ENCODE measurements around the gene NOLC1.
A peak's percentile ranks its signal among the peaks of the same experiment; 100 is the strongest.
"Not testable (repeated sequence)": the region's sequence is repeated elsewhere in the genome, so short reads cannot be mapped to it uniquely, and the experiment has no call there.

The NOLC1 gene

DNA sequence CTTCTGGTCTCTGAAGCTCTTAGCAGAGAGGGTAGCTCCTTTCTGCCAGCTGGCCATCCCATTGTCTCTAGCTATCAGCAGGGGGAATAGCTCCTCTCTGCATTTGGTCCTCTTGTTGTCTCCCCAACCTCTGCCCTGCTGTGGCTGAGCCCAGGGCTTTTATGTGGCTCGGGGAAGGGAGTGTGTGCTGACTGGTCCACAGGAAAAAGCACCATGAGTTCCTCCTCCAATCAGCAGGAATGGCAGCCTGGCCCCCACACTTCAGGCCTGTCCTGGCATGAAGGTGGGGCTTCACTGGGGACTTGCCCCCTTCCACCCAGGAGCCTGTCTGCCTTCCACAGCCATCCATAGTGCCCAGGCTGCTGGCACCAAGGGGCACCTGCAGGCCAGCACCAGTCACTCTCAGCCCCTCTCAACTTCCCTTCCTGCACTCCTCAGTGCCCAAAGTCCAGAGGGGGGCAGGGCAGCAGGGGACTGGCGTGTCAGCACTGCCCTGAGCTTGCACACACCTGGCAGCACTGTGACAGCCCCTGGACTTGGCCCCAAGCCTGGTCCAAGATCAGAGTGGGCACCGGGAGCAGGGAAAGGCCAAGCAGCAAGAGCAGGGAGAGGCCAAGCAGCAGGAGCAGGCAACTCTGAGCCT is 36.2 kb downstream of the NOLC1 start:
- peak overlapping the region; percentile 81 to 87 for H3K27ac Mint-ChIP-seq
- no peak for ATAC-seq (replicated peaks)

DNA sequence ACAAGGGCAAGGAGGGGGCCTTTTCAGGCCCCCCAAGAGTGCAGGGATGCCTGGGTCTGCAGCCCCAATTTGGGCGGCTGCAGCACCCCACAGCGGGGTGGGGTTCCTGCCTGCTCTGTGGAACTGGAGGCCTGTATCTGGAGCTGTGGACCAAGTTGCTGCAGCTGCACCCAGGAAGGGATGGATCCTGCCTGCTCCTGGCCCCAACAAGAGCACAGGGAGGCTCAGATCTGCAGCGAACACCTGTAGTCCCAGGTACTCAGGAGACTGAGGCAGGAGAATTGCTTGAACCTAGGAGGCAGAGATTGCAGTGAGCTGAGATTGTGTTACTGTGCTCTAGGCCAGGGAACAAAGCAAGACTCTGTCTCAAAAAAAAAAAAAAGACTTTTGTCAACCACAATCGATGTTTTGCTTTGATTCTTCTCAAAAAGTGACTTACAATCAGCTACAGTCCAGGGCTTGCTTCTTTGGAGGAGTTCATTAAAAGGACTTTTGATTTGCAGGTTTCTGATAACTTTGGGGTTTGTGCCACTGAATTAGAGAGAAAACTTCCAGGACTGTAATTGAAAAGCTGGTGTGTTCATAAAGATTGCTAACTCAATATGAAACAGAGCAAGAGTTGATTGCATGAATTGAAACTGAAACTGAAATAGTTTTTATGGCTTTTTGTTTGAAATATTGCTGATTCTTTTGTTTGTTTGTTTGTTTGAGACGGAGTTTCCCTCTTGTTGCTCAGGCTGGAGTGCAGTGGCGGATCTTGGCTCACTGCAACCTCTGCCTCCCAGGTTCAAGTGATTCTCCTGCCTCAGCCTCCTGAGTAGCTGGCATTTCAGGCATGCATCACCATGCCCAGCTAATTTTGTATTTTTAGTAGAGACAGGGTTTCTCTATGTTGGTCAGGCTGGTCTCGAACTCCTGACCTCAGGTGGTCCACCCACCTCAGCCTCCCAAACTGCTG is 37.0 kb downstream of the NOLC1 start:
- H3K4me1 Mint-ChIP-seq (ENCODE audit: low read depth in 2 of 2); H3K27me3 Mint-ChIP-seq; H3K36me3 Mint-ChIP-seq (ENCODE audit: insufficient read depth); DNase-seq; H3K9me3 Mint-ChIP-seq: not testable (repeated sequence)
- peak; percentile 45 for ATAC-seq (replicated peaks)
- Mint-ChIP-seq H3K4me3 (peak overlapping the region; percentile 68 to 69), H3K27ac (peak overlapping the region; percentile 81 to 87)

More for the DNA sequence above, 36.2 kb downstream of the NOLC1 start:
- Mint-ChIP-seq H3K4me1 (ENCODE audit: low read depth in 2 of 2) (peaks cover 6 to 7% of the 10 kb centered on the region in 2 donors), H3K36me3 (ENCODE audit: insufficient read depth) (peaks cover 6% of the 10 kb centered on the region), H3K27me3 (no peaks in the 10 kb centered on the region), H3K4me3 (no peak overlapping the region), H3K9me3 (no peaks in the 10 kb centered on the region)
- no peak for DNase-seq

DNA sequence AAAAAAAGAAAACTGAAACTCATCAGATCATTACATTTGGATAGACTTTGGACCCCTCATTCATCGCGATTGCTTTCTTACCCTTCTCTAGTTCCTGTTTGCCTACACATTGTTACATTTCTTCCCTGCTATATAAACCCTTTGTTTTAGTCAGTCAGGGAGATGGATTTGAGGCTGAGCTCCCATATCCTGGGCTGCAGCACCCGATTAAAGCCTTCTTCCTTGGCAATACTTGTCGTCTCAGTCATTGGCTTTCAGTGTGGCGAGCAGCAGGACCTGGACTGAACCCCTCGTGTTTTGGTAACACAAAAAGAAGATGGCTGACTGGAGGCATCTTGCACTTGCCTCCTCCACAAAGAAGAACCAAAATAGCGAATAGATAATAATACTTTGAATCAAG is 39.8 kb downstream of the NOLC1 start:
- H3K4me1 Mint-ChIP-seq (ENCODE audit: low read depth in 2 of 2): peaks cover 6 to 7% of the 10 kb centered on the region in 2 donors
- no peaks in the 10 kb centered on the region for H3K9me3 Mint-ChIP-seq
- no peak overlapping the region for H3K27ac Mint-ChIP-seq
- H3K4me3 Mint-ChIP-seq: no peak overlapping the region
- peaks cover 6% of the 10 kb centered on the region for H3K36me3 Mint-ChIP-seq (ENCODE audit: insufficient read depth)
- no peak for DNase-seq
- H3K27me3 Mint-ChIP-seq: no peaks in the 10 kb centered on the region
- ATAC-seq (replicated peaks): no peak

DNA sequence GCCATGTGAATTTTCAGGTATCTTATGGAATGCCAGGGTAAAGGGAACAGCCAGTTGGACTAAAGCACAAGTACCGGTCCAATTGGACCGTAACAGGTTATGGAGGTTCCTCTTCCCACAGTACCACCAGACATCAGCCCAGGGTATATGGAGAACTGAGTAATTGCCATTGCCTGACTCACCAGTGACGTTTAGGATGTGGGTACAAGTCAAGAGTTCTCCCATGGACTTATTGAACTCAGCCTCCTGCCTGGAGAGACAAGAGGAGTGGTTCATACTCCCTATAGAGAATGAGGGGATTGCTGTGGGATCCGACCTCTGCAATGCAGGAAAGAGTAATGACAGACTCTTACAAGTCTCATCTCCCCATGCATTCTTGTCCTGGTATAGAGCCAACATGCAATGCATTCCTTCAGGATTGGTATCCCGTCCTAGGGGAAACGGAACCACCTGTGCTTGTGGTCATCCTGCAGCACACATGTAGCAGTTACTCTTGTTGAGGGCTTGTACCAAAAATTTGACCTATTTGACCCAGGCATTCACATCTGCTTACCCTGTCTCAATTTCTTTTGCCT is 43.2 kb downstream of the NOLC1 start:
- H3K27me3 Mint-ChIP-seq: peaks cover 0 to 12% of the 10 kb centered on the region in 2 donors
- H3K9me3 Mint-ChIP-seq: no peaks in the 10 kb centered on the region
- H3K36me3 Mint-ChIP-seq (ENCODE audit: insufficient read depth): peaks cover 3% of the 10 kb centered on the region
- ATAC-seq (replicated peaks) (no peak), DNase-seq (no peak)
- H3K4me1 Mint-ChIP-seq (ENCODE audit: low read depth in 2 of 2): no peaks in the 10 kb centered on the region
- H3K27ac Mint-ChIP-seq: peak overlapping the region in 1 of 2 donors; percentile 27
- no peak overlapping the region for H3K4me3 Mint-ChIP-seq

DNA sequence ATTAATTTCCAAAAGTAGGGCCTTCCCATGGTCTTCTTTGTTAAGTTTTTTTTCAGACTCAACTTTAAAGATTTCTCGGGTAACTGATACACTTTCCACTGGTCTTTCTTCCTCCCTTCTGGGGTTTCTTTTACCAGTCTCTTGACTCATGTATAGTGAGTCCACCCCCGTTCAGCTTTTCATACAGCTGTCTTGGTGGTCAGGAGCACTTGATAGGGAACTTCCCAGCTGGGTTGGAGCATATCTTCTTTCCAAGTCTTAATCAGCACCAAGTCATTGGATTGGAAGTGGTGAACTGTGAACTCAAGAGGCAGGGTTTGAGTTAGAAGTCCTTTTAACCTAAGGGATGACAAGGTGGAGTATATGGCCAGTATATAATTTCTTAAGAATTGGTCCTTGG is 44.7 kb downstream of the NOLC1 start:
- Mint-ChIP-seq H3K27ac (no peak overlapping the region), H3K36me3 (ENCODE audit: insufficient read depth) (peaks cover 3% of the 10 kb centered on the region), H3K27me3 (peaks cover 7 to 21% of the 10 kb centered on the region in 2 donors), H3K4me1 (ENCODE audit: low read depth in 2 of 2) (no peaks in the 10 kb centered on the region), H3K4me3 (no peak overlapping the region), H3K9me3 (no peaks in the 10 kb centered on the region)
- ATAC-seq (replicated peaks): no peak
- no peak for DNase-seq

DNA sequence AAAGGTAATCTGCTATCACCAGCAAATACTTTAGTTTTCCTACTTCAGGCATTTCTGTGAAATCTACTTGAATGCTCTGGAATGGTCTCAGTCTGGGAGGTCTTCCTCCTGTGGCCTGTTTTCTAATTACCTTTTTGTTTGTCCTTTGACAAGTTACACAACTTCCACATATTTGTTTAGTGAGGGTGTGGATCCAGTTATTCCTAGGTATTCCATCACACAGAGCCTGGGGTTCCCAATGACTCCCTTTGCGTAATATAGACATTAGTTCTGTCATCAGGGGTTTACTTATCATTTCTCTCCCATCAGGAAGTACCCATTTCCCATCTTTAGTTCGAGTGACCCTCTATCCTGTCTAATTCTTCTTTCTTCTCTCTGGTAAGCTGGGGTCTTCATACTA is 45.8 kb downstream of the NOLC1 start:
- H3K4me1 Mint-ChIP-seq (ENCODE audit: low read depth in 2 of 2): no peaks in the 10 kb centered on the region
- peaks cover 12 to 23% of the 10 kb centered on the region in 2 donors for H3K27me3 Mint-ChIP-seq
- H3K9me3 Mint-ChIP-seq: no peaks in the 10 kb centered on the region
- no peak overlapping the region for H3K4me3 Mint-ChIP-seq
- H3K27ac Mint-ChIP-seq: no peak overlapping the region
- no peak for ATAC-seq (replicated peaks)
- H3K36me3 Mint-ChIP-seq (ENCODE audit: insufficient read depth): no peaks in the 10 kb centered on the region
- no peak for DNase-seq

DNA sequence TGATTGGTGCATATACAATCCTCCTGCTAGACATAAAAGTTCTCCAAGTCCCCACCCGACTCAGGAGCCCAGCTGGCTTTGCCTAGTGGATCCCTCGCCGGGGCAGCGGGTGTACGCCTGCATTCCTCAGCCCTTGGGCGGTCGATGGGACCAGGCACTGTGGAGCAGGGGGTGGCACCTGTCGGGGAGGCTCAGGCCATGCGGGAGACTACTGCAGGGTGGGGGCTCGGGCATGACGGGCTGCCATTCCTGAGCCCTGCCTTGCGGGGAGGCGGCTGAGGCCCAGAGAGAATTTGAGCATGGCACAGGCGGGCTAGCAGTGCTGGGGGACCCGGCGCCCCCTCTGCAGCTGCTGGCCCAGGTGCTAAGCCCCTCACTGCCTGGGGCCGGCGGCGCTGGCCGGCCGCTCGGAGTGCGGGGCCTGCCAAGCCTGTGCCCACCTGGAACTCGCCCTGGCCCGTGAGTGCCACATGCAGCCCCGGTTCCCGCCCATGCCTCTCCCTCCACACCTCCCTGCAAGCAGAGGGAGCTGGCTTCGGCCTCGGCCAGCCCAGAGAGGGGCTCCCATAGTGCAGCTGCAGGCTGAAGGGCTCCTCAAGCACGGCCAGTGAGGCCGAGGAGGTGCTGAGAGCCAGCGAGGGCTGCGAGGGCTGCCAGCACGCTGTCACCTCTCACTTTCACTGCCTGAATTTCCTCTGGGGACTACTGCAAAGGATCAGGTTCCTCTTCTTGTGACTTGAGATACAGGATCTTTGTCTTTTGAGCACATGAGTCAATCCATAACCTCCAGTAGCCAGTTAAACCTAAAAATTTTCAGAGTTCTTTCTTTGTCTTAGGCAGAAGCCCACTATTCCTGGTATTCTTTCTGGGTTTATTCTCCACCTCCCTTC is 48.8 kb downstream of the NOLC1 start:
- Mint-ChIP-seq H3K4me3 (no peak overlapping the region), H3K27me3 (peaks cover 18 to 42% of the 10 kb centered on the region in 2 donors), H3K36me3 (ENCODE audit: insufficient read depth) (no peaks in the 10 kb centered on the region), H3K27ac (no peak overlapping the region), H3K4me1 (ENCODE audit: low read depth in 2 of 2) (no peaks in the 10 kb centered on the region), H3K9me3 (no peaks in the 10 kb centered on the region)
- DNase-seq: no peak
- no peak for ATAC-seq (replicated peaks)

DNA sequence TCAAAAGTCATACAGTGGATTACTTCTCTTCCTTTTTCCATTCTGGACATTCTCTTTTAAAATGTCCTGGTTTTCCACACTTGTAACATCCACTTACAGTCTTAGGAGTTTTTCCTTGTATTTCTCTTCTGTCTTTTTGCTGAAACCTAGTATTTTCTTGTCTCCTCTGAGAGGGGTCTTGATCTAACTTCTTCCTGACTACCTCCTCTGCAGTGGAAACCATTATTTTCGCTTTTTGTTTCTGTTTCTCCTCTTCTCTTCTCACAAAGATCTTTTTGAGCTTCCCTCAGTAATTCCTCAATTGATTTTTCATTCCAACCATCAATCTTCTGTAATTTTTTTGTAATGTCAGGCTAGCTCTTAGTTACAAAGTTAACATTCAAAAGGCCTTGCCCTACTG is 50.2 kb downstream of the NOLC1 start:
- no peaks in the 10 kb centered on the region for H3K36me3 Mint-ChIP-seq (ENCODE audit: insufficient read depth)
- no peaks in the 10 kb centered on the region for H3K9me3 Mint-ChIP-seq
- no peak overlapping the region for H3K4me3 Mint-ChIP-seq
- H3K27ac Mint-ChIP-seq: no peak overlapping the region
- no peak for ATAC-seq (replicated peaks)
- DNase-seq: no peak
- peaks cover 18 to 42% of the 10 kb centered on the region in 2 donors for H3K27me3 Mint-ChIP-seq
- H3K4me1 Mint-ChIP-seq (ENCODE audit: low read depth in 2 of 2): no peaks in the 10 kb centered on the region

DNA sequence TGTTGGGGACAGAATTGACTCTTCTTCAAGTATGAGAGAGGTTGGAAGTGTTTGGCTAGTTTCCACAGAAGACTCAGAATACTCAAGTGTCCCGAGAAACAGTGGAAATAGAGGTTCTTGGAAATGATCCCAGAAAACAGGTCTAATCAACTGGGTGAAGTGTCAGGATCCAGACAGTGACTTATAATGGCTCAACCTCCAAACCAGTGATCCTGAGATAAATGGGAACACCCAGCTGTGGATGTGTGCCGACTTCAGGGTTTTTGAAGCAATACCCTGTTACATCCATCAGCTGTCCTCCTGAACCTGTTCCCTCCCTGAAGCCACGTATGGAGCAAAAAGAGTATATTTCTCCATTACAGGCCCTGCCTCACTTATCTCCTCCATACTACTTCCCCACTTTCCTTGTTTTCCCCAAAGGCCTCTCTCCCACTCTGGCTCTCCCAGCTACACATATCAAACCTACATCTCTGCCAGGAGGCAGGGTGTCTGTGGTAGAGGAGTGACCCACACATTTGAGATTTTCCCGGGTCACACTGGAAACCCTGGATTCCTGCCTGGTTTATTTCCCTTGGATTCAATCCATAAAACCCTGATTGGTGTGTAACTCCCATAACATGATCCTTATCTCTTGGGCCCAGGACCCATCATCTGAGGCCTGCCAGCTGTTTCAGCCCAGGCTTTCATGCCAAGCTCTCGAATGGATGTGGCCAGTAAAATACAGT is 56.3 kb downstream of the NOLC1 start:
- no peaks in the 10 kb centered on the region for H3K9me3 Mint-ChIP-seq
- DNase-seq (no peak), ATAC-seq (replicated peaks) (no peak)
- H3K4me3 Mint-ChIP-seq: no peak overlapping the region
- H3K36me3 Mint-ChIP-seq (ENCODE audit: insufficient read depth): no peaks in the 10 kb centered on the region
- H3K27ac Mint-ChIP-seq: no peak overlapping the region
- peaks cover 6 to 19% of the 10 kb centered on the region in 2 donors for H3K27me3 Mint-ChIP-seq
- no peaks in the 10 kb centered on the region for H3K4me1 Mint-ChIP-seq (ENCODE audit: low read depth in 2 of 2)

DNA sequence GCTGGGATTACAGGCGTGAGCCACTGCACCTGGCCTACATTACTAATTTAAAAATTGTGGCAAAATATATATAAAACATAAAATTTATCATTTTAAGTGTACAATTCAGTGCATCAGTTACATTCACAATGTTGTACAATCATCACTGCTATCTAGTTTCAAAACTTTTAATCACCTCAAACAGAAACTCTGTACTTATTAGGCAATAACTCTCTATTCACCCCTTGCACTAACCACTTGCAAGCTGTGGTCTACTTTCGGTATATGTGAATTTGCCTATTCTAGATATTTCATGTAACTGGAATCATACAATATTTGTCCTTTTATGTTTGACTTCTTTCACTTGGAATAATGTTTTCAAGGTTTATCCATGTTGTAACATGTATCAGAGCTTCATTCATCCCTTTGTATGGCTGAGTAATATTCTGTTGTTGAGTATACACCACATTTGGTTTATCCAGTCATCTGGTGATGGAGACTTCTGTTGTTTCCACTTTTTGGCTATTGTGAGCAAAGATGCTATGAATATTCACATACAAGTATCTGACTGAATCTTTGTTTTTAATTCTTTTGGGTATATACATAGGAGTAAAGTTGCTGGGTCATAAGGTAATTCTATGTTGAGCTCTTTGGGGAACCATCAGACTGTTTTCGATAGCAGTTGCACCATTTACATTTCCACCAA is 59.6 kb downstream of the NOLC1 start:
- ATAC-seq (replicated peaks): no peak
- Mint-ChIP-seq H3K4me1 (ENCODE audit: low read depth in 2 of 2) (no peaks in the 10 kb centered on the region), H3K27me3 (peaks cover 5 to 9% of the 10 kb centered on the region in 2 donors), H3K27ac (no peak overlapping the region), H3K4me3 (no peak overlapping the region), H3K9me3 (no peaks in the 10 kb centered on the region), H3K36me3 (ENCODE audit: insufficient read depth) (no peaks in the 10 kb centered on the region)
- no peak for DNase-seq

Measured in effector memory CD8-positive, alpha-beta T cell (primary cell).